Suprapubic skin (tissue), 3 donors: Measurements from ENCODE around the gene QPCTL.

Experiments used
- EP300 ChIP-seq: sonication (generic); formaldehyde crosslinking; IDR thresholded peaks from one replicate; pipeline ENCODE4 v1.6.1; 2017; ENCODE audit warnings: antibody characterized with exemption
- TF ChIP-seq, protein P1 (sequence below), 2 donors: fragments of 200-600 bp in 1 of 2; fragments of 450-650 bp in 1 of 2; sonication (generic) in 1 of 2; IDR thresholded peaks; one replicate each; pipeline ENCODE4 v1.5.1; 2016 to 2019; ENCODE audit warnings: antibody characterized with exemption in 2 of 2, mild to moderate bottlenecking in 1 of 2, moderate library complexity in 1 of 2

DNA sequence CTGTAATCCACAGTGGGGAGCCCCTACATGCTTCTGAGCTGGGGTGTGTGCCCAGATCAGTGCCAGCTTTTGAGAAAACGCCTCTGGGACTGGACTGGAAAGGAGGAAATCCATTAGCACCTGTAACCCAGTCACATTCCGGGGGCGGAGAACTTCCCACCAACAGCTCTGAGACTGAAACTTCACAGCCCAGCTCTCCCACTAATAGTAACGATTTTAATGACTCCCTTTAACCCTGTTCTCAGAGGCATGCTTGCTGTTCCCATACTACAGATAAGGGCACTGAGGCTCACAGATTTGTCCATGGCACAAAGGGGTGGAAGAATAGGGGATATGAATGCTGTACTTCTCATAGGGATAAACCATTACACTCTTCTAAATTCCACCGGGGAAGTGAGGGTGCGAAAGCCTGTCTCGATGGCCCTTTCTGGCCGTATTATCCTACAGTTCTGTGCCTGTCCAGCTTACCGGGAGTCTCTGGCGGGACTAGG, 37.4 kb downstream of the QPCTL start:
- TF ChIP-seq, protein P1, sequence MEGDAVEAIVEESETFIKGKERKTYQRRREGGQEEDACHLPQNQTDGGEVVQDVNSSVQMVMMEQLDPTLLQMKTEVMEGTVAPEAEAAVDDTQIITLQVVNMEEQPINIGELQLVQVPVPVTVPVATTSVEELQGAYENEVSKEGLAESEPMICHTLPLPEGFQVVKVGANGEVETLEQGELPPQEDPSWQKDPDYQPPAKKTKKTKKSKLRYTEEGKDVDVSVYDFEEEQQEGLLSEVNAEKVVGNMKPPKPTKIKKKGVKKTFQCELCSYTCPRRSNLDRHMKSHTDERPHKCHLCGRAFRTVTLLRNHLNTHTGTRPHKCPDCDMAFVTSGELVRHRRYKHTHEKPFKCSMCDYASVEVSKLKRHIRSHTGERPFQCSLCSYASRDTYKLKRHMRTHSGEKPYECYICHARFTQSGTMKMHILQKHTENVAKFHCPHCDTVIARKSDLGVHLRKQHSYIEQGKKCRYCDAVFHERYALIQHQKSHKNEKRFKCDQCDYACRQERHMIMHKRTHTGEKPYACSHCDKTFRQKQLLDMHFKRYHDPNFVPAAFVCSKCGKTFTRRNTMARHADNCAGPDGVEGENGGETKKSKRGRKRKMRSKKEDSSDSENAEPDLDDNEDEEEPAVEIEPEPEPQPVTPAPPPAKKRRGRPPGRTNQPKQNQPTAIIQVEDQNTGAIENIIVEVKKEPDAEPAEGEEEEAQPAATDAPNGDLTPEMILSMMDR (IDR thresholded peaks at IDR 0.05) = no peak
- no peak for TF ChIP-seq EP300
